ENCODE measurements around the gene CATSPERZ.

DNA sequence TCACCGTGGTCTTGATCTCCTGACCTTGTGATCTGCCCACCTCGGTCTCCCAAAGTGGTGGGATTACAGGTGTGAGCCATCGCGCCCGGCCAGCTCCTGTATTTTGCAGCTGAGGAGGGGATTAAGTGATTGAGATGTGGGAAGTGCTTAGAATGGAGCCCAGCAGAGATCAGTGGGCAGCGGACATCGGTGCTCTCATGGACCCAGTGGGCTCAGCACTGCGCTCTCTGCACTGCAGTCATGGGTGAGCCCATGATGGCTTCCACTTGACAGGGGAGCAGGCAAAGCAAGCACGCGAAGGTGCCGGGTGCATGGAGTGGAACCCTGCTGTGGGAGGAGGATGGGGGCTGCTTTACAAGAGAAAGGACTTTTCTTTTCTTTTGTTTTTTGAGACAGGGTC lies 30.7 kb downstream of the CATSPERZ start:
- TF ChIP-seq, protein P1, sequence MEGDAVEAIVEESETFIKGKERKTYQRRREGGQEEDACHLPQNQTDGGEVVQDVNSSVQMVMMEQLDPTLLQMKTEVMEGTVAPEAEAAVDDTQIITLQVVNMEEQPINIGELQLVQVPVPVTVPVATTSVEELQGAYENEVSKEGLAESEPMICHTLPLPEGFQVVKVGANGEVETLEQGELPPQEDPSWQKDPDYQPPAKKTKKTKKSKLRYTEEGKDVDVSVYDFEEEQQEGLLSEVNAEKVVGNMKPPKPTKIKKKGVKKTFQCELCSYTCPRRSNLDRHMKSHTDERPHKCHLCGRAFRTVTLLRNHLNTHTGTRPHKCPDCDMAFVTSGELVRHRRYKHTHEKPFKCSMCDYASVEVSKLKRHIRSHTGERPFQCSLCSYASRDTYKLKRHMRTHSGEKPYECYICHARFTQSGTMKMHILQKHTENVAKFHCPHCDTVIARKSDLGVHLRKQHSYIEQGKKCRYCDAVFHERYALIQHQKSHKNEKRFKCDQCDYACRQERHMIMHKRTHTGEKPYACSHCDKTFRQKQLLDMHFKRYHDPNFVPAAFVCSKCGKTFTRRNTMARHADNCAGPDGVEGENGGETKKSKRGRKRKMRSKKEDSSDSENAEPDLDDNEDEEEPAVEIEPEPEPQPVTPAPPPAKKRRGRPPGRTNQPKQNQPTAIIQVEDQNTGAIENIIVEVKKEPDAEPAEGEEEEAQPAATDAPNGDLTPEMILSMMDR (IDR thresholded peaks at IDR 0.05), result no peak
- TF ChIP-seq POLR2AphosphoS5 (IDR thresholded peaks at IDR 0.05) (no peak), POLR2A (IDR thresholded peaks at IDR 0.05) (no peak), EP300 (IDR thresholded peaks at IDR 0.05) (no peak)
